ENCODE results near the gene CCBE1.

The CCBE1 gene

DNA sequence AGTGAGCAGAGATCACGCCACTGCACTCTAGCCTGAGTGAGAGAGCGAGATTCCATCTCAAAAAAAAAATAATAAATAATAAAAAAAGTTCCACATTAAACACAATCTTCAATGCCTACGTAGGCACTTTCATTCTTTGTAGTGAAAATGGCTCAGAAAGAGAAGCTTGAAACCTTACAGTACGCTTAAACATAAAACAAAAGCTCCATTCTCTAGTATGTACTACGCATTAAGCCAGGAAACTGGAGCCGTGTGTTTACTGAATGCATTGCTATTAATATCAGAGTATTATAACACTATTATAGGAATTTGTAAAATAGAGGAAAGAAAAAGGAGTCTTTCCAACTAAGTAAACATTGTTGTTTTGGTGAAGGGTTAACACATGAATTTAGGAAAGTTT, 296.8 kb downstream of the CCBE1 start:
- DNase-seq (ENCODE audit: low read depth in 4 of 4, low spot score in 1 of 4), result no peak

DNA sequence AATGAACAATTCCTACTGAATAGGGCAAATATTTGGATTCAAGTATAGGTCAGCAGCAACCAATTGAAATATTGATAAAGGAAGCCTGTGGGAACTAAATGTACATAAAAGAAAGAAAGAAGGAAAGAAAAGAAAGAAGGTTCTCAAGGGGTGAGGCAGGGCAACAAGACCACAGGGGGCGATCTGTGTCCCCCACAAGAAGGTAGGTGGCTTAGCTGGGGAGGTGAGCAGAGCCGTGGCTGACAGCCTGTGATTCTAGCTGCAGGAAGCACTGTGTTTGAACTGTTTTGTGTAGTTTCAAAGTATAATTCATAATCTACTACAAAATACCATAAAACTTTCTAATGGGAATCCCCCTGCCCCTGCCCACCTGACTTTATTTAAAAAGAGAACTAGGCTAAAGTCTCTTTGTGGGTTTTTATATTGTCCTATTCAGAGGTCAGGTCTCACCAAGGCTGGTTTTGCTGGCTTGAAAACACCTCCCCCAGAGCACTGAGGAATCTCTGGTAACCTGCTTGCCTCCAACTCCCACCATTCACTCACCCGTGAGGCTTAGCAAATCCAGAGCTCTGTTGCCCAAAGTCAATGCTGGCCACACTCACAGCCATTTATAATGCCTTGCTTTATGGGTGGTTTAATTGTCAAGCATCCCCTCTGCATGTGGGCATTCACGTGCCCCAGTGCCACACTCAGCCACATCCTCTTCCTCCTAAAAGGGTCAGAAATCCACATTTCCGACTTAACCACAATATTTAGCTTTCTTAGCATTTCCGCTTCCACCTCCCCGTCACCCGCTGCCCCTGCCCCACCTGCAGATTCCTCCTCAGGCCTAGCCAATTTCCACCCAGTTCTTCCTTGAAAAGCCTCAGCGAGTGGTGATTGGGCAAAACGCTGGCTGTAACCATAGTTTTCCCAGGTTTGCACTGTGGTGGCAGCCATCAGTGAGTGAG, 301.7 kb downstream of the CCBE1 start:
- no peak for DNase-seq (ENCODE audit: low read depth in 4 of 4, low spot score in 1 of 4)

DNA sequence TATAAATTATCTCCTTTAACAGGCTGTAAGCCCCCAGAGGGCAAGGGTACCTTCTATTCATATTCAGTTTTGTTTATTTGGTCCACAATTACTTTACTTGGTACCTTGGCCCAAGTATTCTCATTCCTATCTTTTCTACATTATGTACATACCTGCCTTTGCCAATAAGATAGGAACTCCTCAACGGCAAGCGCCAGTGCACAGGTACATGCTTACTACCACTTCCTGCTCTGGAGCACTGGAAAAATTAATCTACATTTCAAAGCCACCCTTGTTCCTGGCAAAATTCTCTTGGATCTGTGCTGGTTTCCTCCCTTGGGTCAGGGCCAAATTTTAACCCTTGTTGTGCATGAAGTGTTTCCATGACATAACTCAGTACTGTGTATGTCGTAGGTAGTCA, 303.8 kb downstream of the CCBE1 start:
- DNase-seq (ENCODE audit: low read depth in 4 of 4, low spot score in 1 of 4), result no peak

DNA sequence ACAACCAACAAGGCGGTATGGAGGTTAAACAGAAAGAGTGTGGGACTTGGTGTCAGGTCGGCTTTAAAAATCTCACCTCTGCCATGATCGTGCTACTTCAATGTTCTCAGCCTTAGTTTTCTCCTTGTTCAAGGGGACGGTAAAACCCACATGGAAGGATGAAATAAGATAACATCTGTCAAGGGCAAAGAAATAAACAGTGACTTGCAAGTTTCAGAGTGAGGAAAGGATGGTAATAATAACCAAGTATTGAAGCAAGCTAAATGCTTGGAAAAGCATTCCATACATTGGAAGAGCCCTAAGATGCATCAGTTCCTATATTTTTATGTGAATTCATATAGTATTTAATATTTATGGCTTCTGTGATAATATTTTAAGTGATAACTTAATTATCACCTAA, 308.4 kb downstream of the CCBE1 start:
- DNase-seq (ENCODE audit: low read depth in 4 of 4, low spot score in 1 of 4), result no peak

DNA sequence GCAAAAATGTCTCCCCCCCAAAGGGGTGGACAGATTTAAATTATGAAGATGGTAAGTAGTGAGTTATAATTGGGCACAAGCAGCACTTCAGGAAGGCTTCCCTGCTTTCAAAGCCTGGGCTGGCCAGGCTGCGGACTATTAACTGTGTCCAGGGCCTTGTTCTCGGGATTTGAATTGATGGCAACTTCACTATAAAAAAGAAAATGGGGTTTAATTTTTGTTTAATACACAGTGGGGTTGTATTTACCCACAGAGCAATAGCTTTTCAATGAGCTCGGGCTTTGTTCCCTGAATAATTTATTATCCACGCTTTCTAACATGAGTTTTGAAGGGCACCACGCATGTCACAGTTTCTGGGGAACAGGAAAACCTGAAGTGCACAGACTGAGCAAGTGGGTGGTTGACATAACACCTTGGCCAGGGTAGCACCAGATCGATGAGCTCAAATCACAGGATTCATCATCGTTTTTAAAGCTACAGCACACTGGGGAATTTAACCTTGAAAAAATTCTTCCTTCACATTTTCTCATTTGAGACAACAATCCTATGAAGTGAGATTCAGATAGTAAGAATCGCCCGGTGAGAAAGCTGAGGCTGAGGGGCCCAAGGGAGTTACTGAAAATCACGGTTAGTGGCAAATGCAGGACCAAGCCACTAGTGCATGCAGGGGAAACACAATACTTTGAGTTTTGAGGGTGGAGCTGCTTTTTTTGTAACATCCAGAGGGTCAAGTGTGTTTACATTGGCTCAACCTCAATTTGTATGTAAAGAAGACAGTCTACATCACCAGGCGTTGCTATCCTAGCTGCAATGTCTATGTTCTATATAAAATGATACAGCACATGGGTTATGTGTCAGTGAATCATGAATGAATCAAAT, 309.3 kb downstream of the CCBE1 start:
- no peak for DNase-seq (ENCODE audit: low read depth in 4 of 4, low spot score in 1 of 4)

DNA sequence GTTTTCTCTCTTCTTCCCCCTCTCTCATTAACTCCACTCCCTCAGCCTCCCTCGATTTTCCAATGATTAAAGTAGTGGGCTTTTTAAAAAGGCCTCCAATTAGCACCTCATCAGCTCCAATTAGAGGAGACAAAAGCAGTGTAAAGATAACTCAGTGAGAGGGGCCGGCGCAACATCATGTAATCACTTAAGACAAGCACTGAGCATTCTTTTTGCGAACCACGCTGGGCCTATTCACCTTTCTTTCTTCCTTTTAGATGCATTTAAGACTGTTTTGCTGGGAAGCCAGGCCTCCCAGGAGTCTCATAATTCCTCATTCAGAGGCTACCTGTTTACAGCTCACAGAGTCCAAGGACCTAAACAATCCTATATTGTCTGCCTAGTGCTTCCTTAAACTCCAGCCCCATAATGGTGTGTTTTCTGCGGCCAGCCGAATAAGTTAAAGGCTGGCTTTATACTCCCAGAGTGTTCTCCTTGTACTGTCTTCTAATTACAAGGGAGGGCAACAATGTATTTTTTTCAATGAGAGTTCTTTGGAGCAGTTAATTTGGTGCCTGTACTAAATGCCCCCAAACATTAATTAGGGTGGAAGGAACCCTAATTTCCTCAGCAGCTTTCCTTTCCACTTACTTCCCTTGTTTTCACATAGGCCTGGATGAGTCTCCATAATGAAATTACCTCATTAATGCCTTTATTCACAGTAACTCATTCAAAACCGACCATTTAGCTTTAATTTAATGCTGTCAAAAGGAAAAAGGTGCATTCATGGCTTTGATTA, 310.1 kb downstream of the CCBE1 start:
- no peak for DNase-seq (ENCODE audit: low read depth in 4 of 4, low spot score in 1 of 4)

DNA sequence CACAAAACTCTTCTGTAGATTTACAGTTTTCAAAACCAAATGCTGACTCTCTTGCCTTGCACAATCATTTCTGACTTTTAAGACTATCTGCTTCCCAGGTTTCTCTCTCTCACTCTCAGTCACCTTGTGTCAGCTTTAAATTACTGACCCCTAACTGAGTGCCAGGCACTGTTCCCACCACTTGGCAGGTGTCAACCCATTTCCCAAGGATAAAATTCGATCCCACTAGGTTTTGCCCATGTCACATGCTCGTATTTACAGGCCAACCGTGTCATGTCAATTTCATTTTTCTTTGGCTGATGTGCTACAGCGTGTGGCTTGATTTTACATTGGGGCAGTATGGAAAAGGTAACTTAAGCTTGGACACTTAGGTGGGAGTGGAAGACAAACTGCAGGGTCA, 312.0 kb downstream of the CCBE1 start:
- no peak for DNase-seq (ENCODE audit: low read depth in 4 of 4, low spot score in 1 of 4)

DNA sequence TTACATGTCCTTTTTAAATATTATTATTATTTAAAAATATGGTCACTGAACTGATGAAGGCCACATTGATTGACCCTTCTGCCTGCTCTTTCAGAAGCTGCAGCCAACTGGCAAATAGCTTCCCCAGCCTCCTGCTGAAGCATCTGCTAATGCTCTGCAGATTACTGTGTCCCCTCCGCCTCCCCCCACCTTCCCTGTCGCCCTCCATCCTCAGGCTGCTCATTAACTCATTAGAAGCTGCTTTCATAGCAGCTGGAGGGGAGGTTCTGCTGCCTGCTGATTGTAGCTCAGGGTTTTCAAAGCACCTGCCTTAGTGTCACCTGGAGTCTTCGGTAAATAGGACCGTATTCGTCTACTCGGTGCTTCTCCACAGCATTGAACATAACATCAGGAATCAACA, 313.4 kb downstream of the CCBE1 start:
- DNase-seq (ENCODE audit: low read depth in 4 of 4, low spot score in 1 of 4), result no peak

DNA sequence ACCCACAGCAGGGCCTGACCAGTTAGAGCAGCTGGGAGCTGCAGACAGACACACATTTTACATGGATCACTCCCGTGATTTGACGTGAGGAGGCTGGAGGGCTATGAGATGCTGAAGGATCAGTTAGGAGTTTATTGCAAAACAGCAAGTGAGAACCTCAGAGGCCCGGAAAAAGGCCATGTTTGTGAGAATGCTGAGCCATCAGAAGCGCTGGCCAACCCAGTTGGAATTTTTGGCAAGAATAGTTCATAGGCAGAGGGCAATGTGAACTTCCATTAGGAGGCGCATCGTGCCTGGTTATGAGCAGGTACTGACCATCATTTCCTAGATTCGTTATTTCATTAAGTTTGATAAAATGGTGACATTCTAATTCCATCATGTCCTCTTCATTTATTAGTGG, 314.8 kb downstream of the CCBE1 start:
- DNase-seq (ENCODE audit: low read depth in 4 of 4, low spot score in 1 of 4), result no peak

DNA sequence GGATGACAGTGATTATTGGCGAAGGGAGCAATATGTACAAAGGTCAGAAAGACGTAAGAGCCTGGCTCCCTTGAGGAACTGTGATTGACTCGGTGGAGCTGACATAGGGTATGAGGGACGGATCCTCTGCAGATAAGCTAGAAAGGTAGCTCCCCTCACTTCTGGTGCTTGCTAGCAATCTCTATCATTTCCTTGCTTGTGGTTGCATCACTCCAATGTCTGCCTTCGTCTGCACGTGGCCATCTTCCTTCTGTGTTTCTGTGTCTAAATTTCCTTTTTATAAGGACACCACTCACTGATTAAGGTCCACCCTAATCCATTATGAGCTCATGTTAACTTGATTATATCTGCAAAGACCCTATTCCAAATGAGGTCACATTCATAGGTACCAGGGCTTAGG, 315.3 kb downstream of the CCBE1 start:
- DNase-seq (ENCODE audit: low read depth in 4 of 4, low spot score in 1 of 4), result no peak
